Esophagus (tissue), 2 donors: ENCODE results near the gene CCDC201. TPM values are rescaled to one million over a fixed set of nuclear protein-coding genes. Genes with fewer than 3 reads are reported as not detected.

Source experiments
- H3K27ac ChIP-seq, 2 donors: one replicate each; pipeline ENCODE4 v1.5.1; 2013; ENCODE audit warnings: low read depth in 2 of 2, mild to moderate bottlenecking in 2 of 2, inconsistent platforms in 1 of 2, low read length in 1 of 2, moderate library complexity in 1 of 2
- H3K27me3 ChIP-seq, 2 donors: one replicate each; pipeline ENCODE4 v1.6.1; 2013; ENCODE audit warnings: low read length in 2 of 2, control low read depth in 1 of 2, mild to moderate bottlenecking in 1 of 2; ENCODE audit not compliant: insufficient read depth in 2 of 2, control insufficient read depth in 1 of 2
- H3K36me3 ChIP-seq, 2 donors: one replicate each; pipeline ENCODE4 v1.6.1; 2013; ENCODE audit warnings: low read length in 1 of 2; ENCODE audit not compliant: control insufficient read depth in 2 of 2, insufficient read depth in 2 of 2
- H3K4me1 ChIP-seq, 2 donors: one replicate each; pipeline ENCODE4 v1.6.1; 2013; ENCODE audit warnings: low read length in 1 of 2; ENCODE audit not compliant: control insufficient read depth in 2 of 2, insufficient read depth in 2 of 2
- H3K4me3 ChIP-seq, 2 donors: one replicate each; pipeline ENCODE4 v1.5.1; 2013; ENCODE audit warnings: low read length in 2 of 2, mild to moderate bottlenecking in 2 of 2, low read depth in 1 of 2, moderate library complexity in 1 of 2
- H3K9me3 ChIP-seq, 2 donors: one replicate each; pipeline ENCODE4 v1.6.1; 2013; ENCODE audit warnings: mild to moderate bottlenecking in 2 of 2, low read depth in 1 of 2, low read length in 1 of 2, moderate library complexity in 1 of 2; ENCODE audit not compliant: control insufficient read depth in 2 of 2, insufficient read depth in 1 of 2
- WGBS, 2 donors: extraction: QIAGEN DNeasy Blood & Tissue Kit; methylation state at CpG; one replicate each; pipeline ENCODE4 v1.1.7; 2013; 5-methylcytosine and 5-hydroxymethylcytosine counted together
- polyA plus RNA-seq, 2 donors: library from polyadenylated mRNA; stranded (reverse); fragments of 200-250 nt; gene quantifications; one replicate each; pipeline ENCODE4 v1.2.3, GENCODE V29; 2013
- donor health status: healthy with polysubstance abuse.
- donor health status: Bipolar disorder and iron deficiency.

The CCDC201 gene
- polyA plus RNA-seq, 2 donors, result not detected

DNA sequence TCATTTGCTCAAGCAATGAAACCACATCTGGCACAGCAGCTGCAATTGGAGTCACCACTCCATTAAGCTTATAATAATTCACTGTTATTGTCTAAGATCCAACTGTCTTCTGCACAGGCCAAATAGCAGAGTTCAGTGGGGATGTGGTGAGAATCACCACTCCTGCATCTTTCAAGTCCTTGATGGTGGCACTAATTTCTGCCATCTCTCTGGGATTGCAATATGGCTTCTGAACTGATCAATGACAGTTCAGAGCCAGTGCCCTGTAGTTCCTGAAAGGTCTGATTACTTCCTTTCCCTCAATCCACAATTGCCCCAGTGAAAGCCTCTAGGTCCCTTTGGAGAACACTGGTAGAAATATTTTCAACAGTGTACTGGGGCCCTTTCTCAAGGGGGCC lies 21.8 kb upstream of the CCDC201 start:
- peaks cover 0 to under 1% of the 10 kb centered on the region in 2 donors for H3K27me3 ChIP-seq
- H3K4me3 ChIP-seq, result no peak overlapping the region
- H3K36me3 ChIP-seq, result no peaks in the 10 kb centered on the region
- H3K4me1 ChIP-seq, result no peaks in the 10 kb centered on the region
- no peaks in the 10 kb centered on the region for H3K9me3 ChIP-seq
- H3K27ac ChIP-seq, result no peak overlapping the region

DNA sequence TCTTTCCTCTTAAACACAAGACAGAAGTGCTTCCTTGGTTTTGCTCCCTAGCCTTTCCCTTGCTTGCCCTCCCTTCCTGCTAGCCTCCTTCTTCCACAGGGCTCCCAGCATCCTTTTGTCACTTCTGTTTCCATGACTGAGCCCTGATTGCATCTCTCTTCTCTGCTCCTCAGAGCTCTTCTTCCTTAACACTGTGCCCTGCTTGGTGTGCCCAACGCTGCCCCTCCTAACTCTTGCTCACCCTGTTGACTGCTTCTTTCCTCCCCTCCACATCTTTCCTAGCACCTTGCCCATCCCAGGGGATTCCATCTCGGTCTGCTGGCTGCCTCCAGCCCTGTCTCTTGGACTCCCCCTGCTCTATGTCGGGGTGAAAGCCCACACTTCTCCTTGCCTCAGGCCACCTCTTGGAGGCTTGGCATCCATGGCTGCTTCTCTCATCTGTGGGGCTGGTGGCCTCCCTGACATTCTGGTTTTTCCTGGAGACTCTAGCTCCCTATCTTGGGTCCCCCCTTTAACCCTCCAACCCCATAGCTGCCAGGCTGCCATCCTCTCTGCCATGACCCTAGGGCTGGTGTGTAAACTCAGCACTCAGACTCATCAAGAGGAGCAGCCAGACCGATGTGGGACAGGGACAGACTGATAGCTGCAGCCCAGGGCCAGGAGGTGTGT lies 21.2 kb upstream of the CCDC201 start:
- 66 to 67% methylated on average over 4 of the region's 4 CpGs for WGBS, 2 donors
- no peaks in the 10 kb centered on the region for H3K9me3 ChIP-seq
- H3K27ac ChIP-seq, result no peak overlapping the region
- H3K36me3 ChIP-seq, result no peaks in the 10 kb centered on the region
- H3K27me3 ChIP-seq, result peaks cover 0 to 4% of the 10 kb centered on the region in 2 donors
- no peak overlapping the region for H3K4me3 ChIP-seq
- H3K4me1 ChIP-seq, result no peaks in the 10 kb centered on the region

DNA sequence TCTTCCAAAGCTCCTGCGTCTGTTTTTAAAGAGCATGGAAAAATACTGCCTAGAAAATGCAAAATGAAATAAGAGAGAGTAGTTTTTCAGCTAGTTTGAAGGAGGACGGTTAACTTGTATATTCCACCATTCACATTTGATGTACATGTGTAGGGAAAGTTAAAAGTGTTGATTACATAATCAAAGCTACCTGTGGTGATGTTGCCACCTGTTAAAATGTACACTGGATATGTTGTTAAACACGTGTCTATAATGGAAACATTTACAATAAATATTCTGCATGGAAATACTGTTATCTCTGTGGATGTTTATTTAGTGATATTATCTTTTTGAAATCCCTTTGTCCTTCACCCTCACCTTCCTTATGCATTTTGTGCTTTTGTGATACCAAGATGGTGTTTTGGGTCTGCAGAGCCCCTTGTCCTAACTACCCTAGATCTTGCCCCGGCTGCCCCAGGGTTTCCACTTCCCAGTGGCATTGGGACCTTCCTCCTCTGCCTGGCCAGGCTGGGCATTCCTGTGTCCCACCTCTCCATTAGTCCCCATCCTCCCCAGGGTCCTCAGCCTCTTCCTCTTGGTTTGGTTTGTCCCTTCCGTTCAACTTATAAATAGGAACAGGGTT lies 20.6 kb upstream of the CCDC201 start:
- no peak overlapping the region for H3K4me3 ChIP-seq
- H3K27me3 ChIP-seq, result peaks cover 0 to 4% of the 10 kb centered on the region in 2 donors
- no peaks in the 10 kb centered on the region for H3K9me3 ChIP-seq
- no peaks in the 10 kb centered on the region for H3K36me3 ChIP-seq
- 67 to 68% methylated on average over 5 of the region's 5 CpGs for WGBS, 2 donors
- H3K27ac ChIP-seq, result no peak overlapping the region
- H3K4me1 ChIP-seq, result peaks cover 0 to 4% of the 10 kb centered on the region in 2 donors

DNA sequence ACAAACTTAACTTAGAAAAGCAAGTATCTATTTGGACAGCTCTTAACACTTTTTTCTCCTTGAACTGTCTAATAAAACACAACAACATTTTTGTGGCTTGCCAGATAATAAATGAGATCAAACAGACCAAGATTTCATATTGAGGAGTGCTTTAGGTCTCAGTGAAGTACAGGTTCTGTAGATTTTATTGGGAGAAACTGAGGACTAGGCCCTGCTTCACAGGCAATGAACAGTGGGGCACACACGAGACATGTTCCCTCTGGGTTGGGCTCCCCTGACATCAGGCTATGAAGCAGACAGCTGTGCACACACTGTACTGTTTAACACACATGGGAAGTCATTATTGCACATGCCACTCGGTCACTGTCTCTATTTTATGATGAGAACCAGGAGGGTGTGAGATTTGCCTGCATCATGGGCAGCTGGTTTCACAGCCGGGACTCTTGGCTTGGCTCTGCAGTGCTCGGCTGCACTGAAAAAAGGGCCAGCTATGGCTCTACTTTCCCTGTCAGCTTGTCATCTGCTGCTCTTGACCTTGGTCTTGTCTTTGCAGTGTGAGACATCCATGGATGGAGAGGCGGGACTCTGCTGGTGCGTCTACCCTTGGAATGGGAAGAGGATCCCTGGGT lies 19.6 kb upstream of the CCDC201 start:
- Histone ChIP-seq H3K4me1 (peaks cover 0 to 7% of the 10 kb centered on the region in 2 donors), H3K27ac (no peak overlapping the region), H3K9me3 (no peaks in the 10 kb centered on the region), H3K36me3 (no peaks in the 10 kb centered on the region), H3K27me3 (peaks cover 0 to 4% of the 10 kb centered on the region in 2 donors), H3K4me3 (no peak overlapping the region)
- 81% methylated on average over 6 of the region's 6 CpGs for WGBS, 2 donors

DNA sequence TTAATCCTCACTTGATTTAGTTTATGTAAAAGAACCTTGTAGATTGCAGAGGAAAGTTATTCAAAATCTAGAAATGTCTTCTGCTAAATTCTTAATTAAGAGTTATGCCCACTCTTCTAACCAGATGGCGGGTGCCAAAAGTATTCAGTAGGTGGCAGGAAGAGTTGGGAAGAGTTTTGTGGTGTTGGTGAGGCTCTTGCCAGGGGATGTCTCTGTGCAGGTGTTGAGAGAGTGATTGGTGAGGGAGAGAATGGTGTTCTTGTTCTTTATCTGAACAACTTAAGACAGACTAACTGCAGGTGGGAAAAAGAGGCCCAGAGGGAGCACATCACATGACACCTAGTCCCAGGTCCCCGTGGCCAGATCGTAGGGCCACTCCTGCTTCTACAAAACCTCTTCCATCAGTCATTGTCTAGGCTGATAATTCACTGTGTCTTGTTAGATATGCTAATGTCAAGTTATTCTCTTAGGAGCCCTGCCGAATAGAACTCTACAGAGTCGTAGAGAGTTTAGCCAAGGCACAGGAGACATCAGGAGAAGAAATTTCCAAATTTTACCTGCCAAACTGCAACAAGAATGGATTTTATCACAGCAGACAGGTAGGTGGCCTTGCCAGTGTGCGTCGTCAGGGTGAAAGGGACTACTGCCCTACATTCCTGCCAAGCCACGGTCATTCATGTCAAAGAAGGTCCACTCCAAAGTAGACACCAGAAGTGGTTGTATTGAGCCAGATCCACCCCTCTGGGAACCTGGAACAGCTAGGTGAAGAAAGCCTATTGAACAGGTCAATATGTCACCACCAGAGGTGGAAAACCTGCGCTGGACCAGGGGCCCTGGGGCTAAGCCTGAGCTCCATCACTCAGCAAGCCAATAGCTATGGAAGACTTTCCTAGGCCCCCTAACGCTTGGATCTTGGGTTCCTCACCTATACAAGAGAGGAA lies 18.9 kb upstream of the CCDC201 start:
- Histone ChIP-seq H3K9me3 (no peaks in the 10 kb centered on the region), H3K36me3 (no peaks in the 10 kb centered on the region), H3K27me3 (peaks cover 0 to 4% of the 10 kb centered on the region in 2 donors), H3K4me1 (peaks cover 0 to 7% of the 10 kb centered on the region in 2 donors), H3K4me3 (no peak overlapping the region), H3K27ac (no peak overlapping the region)
- WGBS, 2 donors, result 71 to 75% methylated on average over 10 of the region's 10 CpGs

DNA sequence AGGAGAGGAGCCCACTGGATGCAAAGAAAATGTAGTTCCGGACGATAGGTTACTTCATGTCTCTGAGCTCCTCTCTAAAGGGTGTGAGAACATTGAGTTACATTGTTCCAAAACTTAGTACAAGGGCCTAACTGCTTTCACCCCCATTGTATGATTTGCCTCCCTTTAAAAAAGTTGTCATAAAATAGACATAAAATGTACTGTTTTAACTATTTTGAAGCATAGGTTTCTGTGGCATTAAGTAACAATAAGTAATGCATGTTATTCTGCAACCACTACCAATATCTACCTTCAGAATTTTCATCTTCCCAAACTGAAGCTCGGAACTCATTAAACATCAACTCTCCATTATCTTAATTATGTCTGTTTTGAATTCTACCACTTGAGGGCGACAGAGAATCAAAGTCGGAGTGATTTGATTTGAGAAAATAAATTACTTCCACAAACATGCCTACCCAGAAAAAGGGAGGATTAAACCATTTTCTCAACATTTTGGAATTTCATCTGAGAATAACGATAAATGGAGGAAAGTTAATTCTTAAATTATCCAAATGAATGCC lies 18.1 kb upstream of the CCDC201 start:
- H3K9me3 ChIP-seq, result no peaks in the 10 kb centered on the region
- no peaks in the 10 kb centered on the region for H3K36me3 ChIP-seq
- H3K27ac ChIP-seq, result no peak overlapping the region
- H3K4me1 ChIP-seq, result peaks cover 0 to 7% of the 10 kb centered on the region in 2 donors
- no peak overlapping the region for H3K4me3 ChIP-seq
- H3K27me3 ChIP-seq, result peaks cover 0 to 4% of the 10 kb centered on the region in 2 donors
- WGBS, 2 donors, result 36 to 37% methylated on average over 6 of the region's 6 CpGs

DNA sequence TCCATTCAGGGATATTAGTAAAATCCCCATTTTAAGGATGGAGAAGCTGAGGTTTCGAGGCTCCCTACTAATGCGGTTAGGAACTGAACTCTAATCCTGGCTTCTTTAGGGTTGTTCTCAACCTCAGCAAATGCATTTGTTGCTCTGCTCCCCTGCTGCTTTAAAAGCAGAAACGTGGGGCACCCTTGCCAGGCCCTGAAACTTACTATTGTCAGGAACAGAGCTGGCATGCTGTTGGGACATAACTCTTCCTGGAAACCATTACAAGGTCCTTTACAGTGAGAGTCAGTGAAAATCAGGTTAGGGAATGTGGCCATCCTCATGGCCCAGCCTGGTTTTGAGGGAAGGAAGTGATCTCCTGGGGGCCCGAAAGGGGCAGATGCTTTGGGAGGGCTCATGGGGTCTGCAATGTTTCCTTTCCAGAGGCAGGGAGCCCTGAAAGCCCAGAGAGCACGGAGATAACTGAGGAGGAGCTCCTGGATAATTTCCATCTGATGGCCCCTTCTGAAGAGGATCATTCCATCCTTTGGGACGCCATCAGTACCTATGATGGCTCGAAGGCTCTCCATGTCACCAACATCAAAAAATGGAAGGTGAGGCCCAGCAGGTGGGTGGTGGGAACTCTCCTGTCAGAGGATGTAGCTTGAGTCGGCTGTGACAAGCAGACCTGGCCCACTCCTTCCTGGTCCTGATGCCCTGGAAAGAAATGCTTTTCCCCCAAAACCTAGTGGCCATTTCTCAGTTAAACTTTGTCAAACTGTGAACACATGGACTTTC lies 17.4 kb upstream of the CCDC201 start:
- 85 to 86% methylated on average over 8 of the region's 8 CpGs for WGBS, 2 donors
- no peak overlapping the region for H3K27ac ChIP-seq
- H3K9me3 ChIP-seq, result no peaks in the 10 kb centered on the region
- no peak overlapping the region for H3K4me3 ChIP-seq
- H3K27me3 ChIP-seq, result peaks cover 0 to 4% of the 10 kb centered on the region in 2 donors
- H3K36me3 ChIP-seq, result no peaks in the 10 kb centered on the region
- peaks cover 0 to 7% of the 10 kb centered on the region in 2 donors for H3K4me1 ChIP-seq

DNA sequence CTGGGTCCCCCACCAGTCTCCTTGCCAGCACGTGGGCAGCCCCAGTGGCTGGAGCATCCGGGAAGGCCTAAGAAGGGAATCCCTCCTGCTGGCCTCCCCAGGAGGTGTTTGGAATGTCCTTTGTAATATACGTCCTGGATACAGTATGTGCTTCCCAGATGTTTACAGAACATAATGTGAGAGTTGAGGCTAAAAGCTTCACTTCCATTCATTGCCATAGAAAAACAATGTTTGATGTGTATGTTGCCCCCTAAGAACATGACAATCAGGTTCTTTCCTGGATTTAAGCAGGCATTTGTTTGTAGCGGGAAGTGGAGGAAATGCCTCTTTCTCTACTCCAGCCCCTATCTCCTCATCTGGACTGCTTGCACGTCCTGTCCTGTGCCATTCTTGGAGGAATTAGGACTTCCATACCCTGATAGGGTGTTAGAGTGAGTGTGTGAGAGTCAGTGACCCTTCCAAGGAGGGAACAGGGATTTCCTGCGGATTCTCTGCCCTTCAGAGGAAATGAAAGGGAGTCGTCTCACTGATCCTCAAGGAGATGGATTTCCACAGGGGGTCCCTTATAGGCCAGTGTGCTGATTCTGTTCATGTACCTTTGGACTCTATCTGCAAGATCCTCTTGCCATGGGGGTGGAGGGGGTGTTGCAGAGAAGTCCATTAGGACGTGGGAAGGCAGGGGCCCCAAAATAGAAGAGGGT lies 16.6 kb upstream of the CCDC201 start:
- no peak overlapping the region for H3K4me3 ChIP-seq
- peaks cover 0 to 4% of the 10 kb centered on the region in 2 donors for H3K27me3 ChIP-seq
- no peaks in the 10 kb centered on the region for H3K36me3 ChIP-seq
- WGBS, 2 donors, result 61 to 71% methylated on average over 8 of the region's 8 CpGs
- no peaks in the 10 kb centered on the region for H3K9me3 ChIP-seq
- H3K4me1 ChIP-seq, result peaks cover 0 to 7% of the 10 kb centered on the region in 2 donors
- no peak overlapping the region for H3K27ac ChIP-seq
